Right lung (tissue), 5 donors: ENCODE results near the gene UMODL1. TPM values are rescaled to one million over a fixed set of nuclear protein-coding genes. Genes with fewer than 3 reads are reported as not detected.
A peak's percentile ranks its signal among the peaks of the same experiment; 100 is the strongest.
"Not testable (repeated sequence)": the region's sequence is repeated elsewhere in the genome, so short reads cannot be mapped to it uniquely, and the experiment has no call there.

ENCODE experiments used
- DNase-seq, 2 donors: peaks; one replicate each; pipeline ENCODE4 v3.0.0-alpha.2; 2013
- polyA plus RNA-seq, 5 donors: library from polyadenylated mRNA; unstranded; fragments of 120-200 nt; gene quantifications; one replicate each; pipeline versions ENCODE4 v1.2.1 to v1.2.3, GENCODE V29; 2013; ENCODE audit warnings: inconsistent platforms in 1 of 5, low replicate concordance in 1 of 5; ENCODE audit not compliant: insufficient read length in 5 of 5, insufficient read depth in 1 of 5

UMODL1 gene
- polyA plus RNA-seq, 5 donors = 0.10 to 0.35 (median 0.33) TPM

DNA sequence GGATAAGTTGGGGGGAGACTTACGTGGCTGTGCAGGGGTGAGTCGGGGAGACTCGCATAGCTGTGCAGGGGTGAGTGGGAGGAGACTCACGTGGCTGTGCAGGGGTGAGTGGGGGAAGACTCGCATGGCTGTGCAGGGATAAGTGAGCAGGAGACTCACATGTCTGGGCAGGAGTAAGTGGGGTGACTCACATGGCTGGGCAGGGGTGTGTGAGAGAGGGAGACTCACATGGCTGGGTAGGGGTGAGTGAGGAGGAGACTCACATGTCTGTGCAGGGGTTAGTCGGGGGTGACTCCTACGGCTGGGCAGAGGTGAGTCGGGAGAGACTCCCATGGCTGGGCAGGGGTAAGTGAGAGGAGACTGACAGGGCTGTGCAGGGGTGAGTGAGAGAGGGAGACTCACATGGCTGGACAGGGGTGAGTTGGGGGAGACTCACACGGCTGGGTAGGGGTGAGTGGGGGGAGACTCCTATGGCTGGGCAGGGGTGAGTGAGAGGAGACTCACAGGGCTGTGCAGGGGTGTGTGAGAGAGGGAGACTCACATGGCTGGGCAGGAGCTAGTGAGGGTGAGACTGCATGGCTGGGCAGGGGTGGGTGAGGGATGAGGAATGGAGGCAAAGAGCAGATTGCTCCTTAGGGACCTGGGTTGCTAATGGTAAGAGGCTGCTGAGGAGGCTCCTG lies 91.9 kb downstream of the UMODL1 start:
- no peak for DNase-seq

DNA sequence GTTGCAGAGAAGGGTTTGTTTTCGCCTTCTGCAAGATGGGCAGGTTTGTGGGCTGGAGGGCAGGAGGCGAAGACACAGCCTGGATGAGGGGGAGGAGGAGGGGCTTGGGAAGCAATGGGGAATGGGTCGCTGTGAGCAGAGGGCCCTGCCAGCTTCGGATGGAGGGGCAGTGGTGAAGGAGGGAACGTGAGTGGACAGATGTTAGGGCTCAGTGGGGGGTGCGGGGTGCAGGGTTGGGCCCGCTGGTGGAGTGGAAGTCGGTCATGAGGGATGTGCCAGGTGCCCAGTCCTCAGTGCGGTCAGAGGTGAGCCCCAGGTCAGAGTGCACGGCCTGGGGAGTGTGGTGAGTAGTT lies 92.4 kb downstream of the UMODL1 start:
- no peak for DNase-seq

DNA sequence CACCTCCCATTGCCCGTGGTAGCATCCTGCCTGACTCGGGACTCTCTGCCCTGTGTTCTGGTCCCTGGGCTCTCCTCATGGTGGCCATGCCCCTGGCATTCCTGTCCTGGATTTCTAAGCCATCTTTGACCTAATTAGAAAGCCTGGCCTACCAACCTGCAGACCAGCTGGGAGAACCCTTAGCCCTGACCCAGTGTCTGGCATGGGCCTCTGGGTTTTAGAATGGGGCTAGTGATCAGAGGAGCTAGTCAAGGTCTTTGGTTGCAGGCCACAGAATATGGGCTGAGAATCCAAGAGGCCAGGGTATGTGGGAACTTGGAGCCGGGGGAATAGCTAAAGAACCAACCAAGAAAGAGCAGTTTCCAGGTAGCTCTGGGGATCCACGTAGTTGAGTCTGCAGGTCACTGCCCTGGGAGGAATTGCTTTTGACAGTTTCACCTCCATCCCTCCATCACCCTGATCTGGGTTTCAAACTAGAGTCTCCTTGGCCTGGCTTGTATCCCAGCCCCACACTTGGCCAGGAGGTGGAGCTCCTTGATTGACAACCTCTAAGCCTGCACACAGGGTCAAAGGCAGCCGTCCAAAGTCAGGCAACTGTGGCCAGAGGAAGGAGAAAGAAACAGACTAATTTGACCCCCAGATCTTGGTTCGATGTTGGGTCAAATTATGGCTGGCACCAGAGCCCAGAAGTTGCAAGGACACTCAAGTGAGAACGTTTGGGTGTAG lies 93.1 kb downstream of the UMODL1 start:
- no peak for DNase-seq

DNA sequence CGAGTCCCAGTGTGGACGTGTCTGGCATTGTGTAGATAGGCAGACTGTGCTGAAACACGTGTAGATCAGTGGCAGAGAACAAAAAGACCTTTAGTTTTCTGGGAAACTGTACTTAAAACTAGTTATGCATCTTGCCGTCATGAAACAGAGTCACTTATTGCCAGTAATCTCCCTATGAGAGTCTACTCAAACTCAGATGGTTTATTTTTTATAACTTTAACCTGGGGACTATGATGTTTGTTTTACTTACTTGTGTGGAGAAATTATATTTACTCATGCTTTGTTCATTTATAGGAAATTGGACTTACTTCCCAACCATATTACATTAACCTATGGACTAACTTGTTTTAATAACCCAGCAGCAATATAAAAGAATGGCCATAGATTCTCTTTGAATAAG lies 93.7 kb downstream of the UMODL1 start:
- DNase-seq = no peak

DNA sequence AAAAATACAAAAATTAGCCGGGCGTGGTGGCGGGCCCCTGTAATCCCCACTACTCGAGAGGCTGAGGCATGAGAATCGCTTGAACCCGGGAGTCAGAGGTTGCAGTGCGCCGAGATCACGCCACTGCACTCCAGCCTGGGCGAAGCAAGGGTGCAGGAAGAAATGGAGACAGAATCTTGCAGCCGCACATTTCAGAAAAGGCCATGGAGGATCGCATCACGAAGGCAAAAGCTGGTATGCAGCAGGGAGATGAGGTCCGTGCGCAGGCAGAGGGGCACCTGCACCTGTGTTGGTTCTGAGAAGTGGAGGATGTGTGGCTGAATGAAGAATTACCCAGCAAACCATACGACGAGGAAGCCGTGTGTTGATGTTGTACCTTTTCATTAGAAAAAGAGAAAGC lies 94.8 kb downstream of the UMODL1 start:
- no peak for DNase-seq

DNA sequence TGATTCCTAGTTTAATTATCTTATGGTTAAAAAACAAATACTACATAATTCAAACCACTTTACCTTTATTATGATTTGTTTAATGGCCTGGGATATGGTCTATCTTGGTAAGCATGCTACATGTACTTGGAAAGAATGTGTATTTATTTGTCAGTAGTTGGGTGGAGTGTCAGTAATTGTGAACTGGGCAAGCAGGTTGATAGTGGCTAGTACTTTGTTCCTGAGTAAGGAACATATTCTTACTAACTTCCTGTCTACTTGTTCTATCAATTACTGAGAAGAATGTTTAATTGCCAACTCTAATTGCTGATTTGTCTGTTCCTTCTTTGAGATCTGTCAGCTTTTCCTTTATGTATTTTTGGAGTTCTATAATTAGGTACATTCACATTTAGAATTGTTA lies 98.6 kb downstream of the UMODL1 start:
- no peak for DNase-seq

DNA sequence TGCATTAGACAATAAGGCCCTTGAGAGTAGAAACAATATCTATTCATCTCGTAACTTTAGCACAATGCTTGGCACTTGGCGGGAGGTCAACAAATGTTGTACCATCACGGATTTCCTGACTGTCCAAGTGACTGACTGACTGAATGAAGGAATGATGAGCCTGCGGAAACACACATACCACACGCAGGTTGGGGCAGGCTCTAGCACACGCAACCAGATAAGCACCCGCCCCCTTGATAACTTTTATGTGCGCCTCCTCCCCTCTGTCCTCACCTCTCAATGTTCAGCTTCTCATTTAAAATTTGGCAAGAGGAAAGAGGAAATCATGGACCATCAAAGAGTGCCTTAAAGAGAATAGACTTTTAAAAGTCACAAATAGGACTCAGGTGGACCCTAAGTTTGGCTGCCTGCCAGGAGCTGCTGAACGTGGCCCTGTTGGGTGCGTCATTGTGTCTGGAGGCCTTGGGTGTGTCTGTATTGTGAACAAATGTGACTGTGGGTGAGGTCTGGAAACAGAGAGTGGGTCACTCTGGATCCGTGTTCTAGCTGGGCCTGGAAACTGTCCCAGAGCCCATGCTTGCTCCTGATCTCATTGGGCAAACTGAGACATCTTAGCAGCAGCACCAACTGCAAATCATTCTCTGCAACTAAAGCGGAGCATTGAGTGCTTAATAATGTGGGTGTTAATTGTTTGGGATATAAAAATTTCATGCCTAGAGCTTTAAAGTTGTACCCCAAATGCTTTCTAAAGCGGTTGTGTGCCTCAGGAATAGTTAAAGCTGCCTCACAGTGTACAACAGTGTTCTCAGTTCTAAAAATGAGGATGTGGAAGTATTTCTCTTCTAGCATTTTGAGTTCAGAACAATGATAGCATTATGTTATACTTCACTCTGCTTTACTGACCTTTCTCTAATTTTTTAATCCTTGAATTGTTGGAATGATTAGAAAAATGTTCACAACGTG lies 100.3 kb downstream of the UMODL1 start:
- no peak for DNase-seq

DNA sequence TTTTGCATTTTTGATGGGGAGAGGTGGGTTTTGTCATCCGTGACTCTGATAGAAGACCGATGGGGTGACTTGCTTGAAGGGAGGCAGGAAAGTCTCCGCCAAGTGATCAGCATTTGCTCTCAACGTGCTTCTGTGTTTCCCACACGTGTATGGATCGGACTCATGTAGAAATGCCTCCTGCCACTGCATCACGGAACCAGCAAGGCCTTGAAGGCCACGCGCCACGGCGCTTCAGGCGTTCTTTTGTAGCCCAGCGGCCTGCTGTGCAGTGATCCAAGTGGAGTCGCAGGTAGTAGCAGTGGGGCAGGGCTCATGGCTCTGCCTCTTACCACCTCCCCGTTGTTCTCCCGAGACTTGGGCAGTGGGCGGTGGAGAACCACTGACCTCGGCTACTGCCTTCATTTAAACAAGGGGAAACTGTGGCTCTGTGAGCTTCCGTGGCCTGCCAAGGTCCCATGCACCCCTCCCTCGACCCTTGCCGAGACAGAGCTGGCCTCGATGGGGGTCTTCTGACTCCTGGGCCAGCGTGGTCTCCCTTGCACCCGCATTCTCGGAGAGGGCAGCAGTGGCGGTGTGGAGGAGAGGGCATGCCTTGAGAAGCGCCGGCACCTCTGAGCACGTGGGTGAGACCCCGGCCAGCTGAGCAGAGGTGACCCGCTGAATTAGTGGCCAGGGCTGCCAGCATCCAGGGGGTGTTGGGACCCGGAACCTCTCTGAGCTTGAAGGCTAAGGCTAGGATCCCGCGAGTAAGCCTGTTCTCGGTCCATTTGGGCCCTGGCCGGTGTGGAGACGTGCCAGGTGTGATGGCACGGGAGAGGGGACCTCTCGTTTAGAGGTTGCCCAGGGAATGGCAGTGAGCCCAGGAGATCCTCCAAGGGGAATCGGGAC lies 101.7 kb downstream of the UMODL1 start:
- no peak for DNase-seq

DNA sequence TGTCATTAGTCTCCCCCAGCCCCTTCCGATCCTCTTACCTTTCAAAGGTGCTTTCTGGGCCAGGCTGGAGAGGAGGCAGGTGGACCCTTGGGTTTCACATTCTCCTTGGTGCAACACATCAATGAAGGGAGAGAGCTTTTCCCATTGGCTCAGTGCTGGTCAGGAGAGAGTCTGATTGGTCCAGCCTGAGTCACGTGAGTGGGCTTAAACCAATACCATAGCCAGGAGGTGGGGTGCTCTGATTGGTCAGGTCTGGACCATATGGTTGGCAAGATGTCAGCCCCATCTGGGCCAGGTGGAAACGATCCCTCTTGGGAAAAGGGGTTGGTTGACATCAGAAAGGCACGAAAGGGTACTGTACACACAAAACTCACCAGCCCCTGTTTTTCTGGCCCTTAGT lies 103.1 kb downstream of the UMODL1 start:
- no peak for DNase-seq

DNA sequence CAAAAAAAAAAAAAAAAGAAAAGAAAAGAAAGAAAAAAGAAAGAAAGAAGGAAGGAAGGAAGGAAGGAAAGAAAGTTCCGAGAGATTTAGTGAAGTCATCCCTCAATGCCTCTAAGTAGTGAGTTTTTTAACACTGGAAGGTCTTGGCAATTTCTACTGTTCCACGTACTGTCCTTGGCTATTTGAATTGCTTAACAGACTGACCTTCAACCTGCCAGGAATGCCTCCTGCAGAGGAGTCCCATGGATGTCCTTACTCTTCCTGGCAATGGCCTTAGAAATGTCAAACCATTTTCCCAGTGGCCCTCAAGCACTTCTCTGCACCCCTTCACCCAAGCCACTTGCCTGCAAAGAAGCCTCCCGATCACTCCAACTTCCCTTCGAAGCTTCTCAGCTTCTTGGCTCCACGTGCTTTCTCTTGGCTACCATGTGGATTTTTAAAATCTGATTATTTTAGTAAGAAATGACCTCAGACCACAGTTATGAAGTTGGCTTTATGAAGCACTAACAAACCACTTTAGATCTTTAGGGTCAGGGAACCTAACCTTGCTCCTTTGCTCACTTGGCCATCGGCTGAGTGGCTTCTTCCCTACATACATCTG lies 104.1 kb downstream of the UMODL1 start:
- no peak for DNase-seq

DNA sequence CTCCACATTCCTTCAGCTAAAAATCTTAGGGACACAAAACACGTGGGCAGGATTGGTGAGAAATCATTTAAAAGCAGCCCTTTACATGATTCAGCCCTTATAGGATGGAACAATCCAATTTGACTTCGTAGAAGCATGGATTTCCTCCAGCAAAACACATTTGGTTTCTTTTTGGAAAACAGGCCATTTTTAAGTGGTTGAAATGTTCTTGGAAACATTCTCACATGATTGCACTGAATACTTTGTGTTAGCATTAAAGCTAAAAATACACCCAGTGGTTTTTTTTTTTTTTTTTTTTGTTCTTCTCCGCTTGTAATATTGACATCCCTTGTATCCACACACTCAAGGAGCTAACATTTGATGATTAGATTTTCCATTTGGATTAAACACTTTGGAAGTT lies 105.7 kb downstream of the UMODL1 start:
- DNase-seq = peak; percentile 47 to 57

DNA sequence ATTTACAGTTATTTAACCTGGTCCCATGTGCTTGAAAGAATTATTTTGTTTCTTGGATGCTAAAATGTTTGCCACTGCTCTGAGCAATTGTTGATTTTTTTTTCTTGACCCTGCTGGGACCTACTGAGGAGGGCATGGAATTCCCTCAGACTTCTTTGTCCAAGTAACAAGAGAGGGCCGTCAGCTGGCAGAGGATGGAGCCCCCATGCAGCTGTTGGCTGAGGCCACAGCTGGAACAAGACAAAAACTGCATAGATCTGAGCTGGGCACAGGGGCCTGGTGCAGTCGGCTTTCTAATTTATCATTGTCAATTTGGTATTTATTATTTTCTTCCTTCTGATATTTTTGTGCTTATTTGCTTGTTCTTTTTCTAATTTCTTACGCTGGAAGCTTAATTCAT lies 108.2 kb downstream of the UMODL1 start:
- no peak for DNase-seq

DNA sequence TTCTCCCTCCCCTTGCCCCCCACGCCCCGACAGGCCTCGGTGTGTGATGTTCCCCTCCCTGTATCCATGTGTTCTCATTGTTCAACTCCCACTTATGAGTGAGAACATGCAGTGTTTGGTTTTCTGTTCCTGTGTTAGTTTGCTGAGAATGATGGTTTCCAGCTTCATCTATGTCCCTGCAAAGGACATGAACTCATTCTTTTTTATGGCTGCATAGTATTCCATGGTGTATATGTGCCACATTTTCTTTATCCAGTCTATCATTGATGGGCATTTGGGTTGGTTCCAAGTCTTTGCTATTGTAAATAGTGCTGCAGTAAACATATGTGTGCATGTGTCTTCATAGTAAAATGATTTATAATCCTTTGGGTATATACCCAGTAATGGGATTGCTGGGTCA lies 108.9 kb downstream of the UMODL1 start:
- not testable (repeated sequence) for DNase-seq

DNA sequence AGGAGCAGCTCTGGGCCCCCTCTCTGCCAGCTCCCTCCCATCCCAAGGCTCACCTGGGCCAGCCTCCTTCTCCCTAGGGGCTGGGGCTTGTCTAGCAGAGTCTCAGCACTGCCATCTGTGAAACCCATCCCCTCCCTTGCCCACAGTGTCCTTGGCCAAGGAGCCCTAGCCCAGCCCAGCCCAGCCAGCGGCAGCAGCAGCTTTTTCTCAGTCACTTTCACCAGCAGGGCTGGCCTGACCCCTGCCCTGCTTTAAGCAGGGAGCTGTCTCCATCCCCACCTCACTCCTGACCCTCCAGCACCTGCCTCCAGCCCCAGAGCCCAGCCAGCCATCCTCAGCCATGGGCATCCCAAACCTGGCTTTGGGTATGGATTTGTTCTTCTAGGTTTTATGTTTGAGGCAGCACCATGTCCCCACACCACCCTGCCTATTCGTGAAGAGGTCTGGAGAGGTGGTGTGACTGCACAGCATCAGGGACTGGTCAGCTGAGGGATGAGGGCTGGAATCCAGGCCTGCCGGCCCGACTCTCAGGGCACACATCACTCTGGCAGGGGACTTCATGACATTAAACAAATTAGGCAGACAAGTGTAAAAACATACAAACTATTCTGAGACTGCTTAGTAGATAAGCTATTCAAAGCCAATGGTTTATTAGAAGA lies 111.7 kb downstream of the UMODL1 start:
- no peak for DNase-seq

DNA sequence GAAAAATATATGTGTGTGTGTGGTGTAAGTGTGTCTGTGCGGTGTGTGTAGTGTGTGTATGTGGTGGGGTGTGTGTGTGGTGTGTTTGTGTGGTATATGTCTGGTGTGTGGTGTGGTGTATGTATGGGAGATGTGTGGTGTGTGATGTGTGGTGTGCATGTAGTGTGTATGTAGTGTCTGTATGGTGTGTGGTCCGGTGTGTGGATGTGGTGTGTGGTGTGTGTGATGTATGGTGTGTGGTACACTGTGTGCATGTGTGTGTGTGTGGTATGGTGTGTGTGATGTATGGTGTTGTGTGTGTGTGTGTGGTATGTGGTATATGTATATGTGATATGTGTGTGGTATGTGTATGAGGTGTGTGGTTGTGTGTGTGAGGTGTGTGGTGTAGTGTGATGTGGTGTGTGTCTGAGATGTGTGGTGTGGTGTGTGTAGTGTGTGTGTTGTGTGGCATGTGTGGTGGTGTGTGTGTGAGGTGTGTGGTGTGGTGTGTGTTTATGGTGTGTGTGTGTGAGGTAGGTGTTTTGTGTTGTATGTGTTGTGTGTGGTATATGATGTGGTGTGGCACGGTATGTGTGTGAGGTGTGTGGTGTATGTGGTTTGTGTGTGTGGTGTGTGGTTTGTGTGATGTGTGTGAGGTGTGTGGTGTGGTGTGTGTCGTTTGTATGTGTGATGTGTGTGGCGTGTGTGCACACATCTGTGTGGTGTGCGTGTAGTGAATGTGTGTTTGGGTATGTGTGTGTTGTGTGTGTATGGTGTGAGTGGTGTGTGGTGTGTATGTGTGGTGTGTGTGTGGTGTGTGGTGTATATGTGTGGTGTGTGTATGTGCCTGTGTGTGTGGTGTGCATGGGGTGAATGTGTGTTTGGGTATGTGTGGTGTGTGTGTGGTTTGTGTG lies 112.5 kb downstream of the UMODL1 start:
- DNase-seq = no peak

DNA sequence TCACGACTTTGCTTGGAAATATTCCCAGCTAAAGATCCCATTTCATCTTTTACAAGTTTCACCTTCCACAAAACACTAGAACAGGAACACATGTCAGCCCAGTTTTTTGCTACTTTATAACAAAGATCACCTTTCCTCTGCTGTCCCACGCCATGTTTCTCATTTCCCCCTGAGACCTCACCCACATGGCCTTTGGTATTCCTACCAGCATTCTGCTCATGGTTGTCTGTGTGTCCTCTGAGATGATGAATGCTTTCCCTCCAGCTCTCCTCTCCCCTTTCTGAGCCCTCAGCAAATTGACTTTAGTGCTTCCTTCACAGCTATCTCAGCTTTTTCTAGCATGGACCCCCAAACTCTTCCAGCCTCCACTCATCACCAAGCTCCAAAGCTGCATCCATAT lies 115.5 kb downstream of the UMODL1 start:
- DNase-seq = no peak

DNA sequence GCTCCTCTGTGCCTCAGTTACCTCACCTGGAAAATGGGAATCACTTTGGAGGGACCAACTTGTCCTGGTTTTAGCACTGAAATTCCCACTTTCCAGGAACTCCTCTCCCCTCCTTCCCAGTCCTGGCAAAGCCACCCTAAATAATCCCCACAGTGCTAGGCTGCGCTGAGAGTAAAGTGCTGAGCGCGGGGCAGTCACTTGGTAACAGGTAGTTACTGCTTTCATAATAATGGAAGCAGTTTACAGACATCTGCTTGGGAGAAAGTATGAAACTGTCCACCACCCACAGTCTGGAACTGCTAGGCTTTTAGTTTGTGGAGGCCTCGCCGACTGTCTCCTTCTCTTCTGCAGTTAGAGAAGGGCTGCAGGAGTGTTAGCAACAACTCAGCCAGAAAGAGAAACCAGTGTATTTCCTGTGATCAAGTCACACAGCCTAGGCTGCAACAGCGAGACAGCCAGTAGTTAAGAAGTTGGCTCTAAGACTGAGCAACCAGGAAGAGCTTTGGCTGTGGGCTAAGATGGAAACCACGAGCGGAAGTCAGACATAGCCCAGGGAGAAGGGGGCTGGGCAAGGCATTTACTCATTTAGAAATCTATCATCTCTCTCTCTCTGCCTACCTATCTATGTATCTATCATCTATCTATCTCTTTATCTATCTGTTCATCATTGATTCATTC lies 117.0 kb downstream of the UMODL1 start:
- DNase-seq = no peak

DNA sequence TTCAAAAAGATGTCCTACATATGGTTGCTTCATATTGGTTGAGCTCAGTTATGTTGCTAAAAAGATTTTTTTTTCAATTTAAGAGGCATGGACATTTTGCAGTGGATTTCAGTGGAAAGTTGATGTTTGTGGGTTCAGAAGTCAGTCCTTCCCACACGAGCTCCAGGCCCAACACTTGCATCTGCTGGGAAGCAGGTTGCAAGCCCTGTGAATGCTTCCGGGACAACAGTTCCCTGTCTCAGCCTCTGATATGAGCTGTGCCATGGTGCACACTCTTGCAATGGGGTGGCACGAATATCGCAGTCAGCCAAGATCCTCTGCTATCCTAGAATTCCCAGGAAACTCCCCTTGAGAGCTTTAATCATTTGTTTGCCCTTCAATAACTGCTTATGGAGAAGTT lies 117.5 kb downstream of the UMODL1 start:
- no peak for DNase-seq

DNA sequence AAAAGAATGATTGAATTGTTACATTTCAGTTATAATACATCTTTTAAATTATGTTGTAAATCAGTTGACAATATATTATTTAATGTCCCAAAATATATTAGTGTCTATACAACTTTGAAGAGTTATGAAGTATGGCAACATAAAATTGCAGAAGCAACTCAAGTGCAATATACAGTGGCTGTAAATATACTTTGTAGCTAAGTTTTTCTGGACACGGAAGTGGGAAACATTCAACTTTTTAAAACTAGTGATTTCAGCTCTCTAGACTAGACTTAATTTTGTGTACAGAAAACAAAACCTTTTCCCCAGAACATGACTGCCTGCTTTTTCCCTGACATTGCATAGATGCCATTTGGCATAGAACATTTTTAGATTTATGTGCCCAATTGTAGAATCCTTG lies 118.3 kb downstream of the UMODL1 start:
- DNase-seq = no peak
